Measurements from ENCODE around the gene FFAR3. TPM values are rescaled to one million over a fixed set of nuclear protein-coding genes. Genes with fewer than 3 reads are reported as not detected.

Gene FFAR3
- polyA plus RNA-seq, 1 donor (not counting 4 experiments of a cell fraction or from before 2014, with no cell fraction given), result not detected

GRCh38 chr19:35375505-35376307, 17.4 kb downstream of the FFAR3 start:
- Histone ChIP-seq H3K27ac (ENCODE audit: control insufficient read depth, insufficient read depth, low read length) (no peak overlapping the region), H3K27me3 (ENCODE audit: control insufficient read depth, extremely low read depth, insufficient read depth, low read length) (no peaks in the 10 kb centered on the region), H3K36me3 (ENCODE audit: control insufficient read depth in 2 of 2, extremely low read depth in 1 of 2, insufficient read depth in 2 of 2, low read length in 2 of 2) (no peaks in the 10 kb centered on the region), H3K9me3 (ENCODE audit: control insufficient read depth, low read depth, low read length) (no peaks in the 10 kb centered on the region), H2AFZ (ENCODE audit: control insufficient read depth, low read length) (no peak overlapping the region), H3K79me2 (ENCODE audit: control insufficient read depth, insufficient read depth, low read length) (no peaks in the 10 kb centered on the region), H3K4me3 (ENCODE audit: control insufficient read depth in 2 of 3, extremely low read depth in 1 of 3, insufficient read depth in 2 of 3, low read depth in 1 of 3, low read length in 3 of 3) (no peak overlapping the region), H3K4me2 (ENCODE audit: control insufficient read depth, extremely low read depth, insufficient read depth, low read depth, low read length) (no peak overlapping the region), H3K9me1 (ENCODE audit: control insufficient read depth, extremely low read depth, insufficient read depth, low read length) (no peaks in the 10 kb centered on the region), H4K20me1 (ENCODE audit: control insufficient read depth, extremely low read depth, insufficient read depth, low read length) (no peaks in the 10 kb centered on the region), H3K4me1 (ENCODE audit: control insufficient read depth, extremely low read depth, insufficient read depth, low read length) (no peaks in the 10 kb centered on the region), H3K9ac (ENCODE audit: control insufficient read depth, extremely low read depth, insufficient read depth, low read length) (no peak overlapping the region)
- DNase-seq (ENCODE audit: low read depth, low spot score), result no peak
- no peak for FAIRE-seq
- dilution Hi-C loops (cut with MboI; ENCODE audit: extremely low pct_ligation_motif_present, low sequenced_read_pairs), result no loop called here
- TF ChIP-seq CTCF (optimal IDR thresholded peaks at IDR 0.05 in 1 of 3, IDR thresholded peaks at IDR 0.05 in 1 of 3, conservative IDR thresholded peaks at IDR 0.05 in 1 of 3; ENCODE audit: extremely low read depth in 1 of 3, insufficient read depth in 2 of 3, low read length in 3 of 3) (no peak), EZH2 (IDR thresholded peaks at IDR 0.05; ENCODE audit: low read length) (no peak)

GRCh38 chr19:35377656-35378055, 19.4 kb downstream of the FFAR3 start:
- no peak overlapping the region for H3K4me3 ChIP-seq (ENCODE audit: control insufficient read depth in 2 of 3, extremely low read depth in 1 of 3, insufficient read depth in 2 of 3, low read depth in 1 of 3, low read length in 3 of 3)
- no peak for TF ChIP-seq EZH2 (IDR thresholded peaks at IDR 0.05; ENCODE audit: low read length)
- TF ChIP-seq CTCF (optimal IDR thresholded peaks at IDR 0.05 in 1 of 3, IDR thresholded peaks at IDR 0.05 in 1 of 3, conservative IDR thresholded peaks at IDR 0.05 in 1 of 3; ENCODE audit: extremely low read depth in 1 of 3, insufficient read depth in 2 of 3, low read length in 3 of 3), result no peak
- H3K9me3 ChIP-seq (ENCODE audit: control insufficient read depth, low read depth, low read length), result no peaks in the 10 kb centered on the region
- no peaks in the 10 kb centered on the region for H3K27me3 ChIP-seq (ENCODE audit: control insufficient read depth, extremely low read depth, insufficient read depth, low read length)
- H3K9me1 ChIP-seq (ENCODE audit: control insufficient read depth, extremely low read depth, insufficient read depth, low read length), result no peaks in the 10 kb centered on the region
- H2AFZ ChIP-seq (ENCODE audit: control insufficient read depth, low read length), result no peak overlapping the region
- no peak for FAIRE-seq
- H3K9ac ChIP-seq (ENCODE audit: control insufficient read depth, extremely low read depth, insufficient read depth, low read length), result no peak overlapping the region
- dilution Hi-C loops (cut with MboI; ENCODE audit: extremely low pct_ligation_motif_present, low sequenced_read_pairs), result no loop called here
- no peaks in the 10 kb centered on the region for H4K20me1 ChIP-seq (ENCODE audit: control insufficient read depth, extremely low read depth, insufficient read depth, low read length)
- H3K27ac ChIP-seq (ENCODE audit: control insufficient read depth, insufficient read depth, low read length), result no peak overlapping the region
- DNase-seq (ENCODE audit: low read depth, low spot score), result no peak
- no peak overlapping the region for H3K4me2 ChIP-seq (ENCODE audit: control insufficient read depth, extremely low read depth, insufficient read depth, low read depth, low read length)
- no peaks in the 10 kb centered on the region for H3K79me2 ChIP-seq (ENCODE audit: control insufficient read depth, insufficient read depth, low read length)
- H3K36me3 ChIP-seq (ENCODE audit: control insufficient read depth in 2 of 2, extremely low read depth in 1 of 2, insufficient read depth in 2 of 2, low read length in 2 of 2), result no peaks in the 10 kb centered on the region
- H3K4me1 ChIP-seq (ENCODE audit: control insufficient read depth, extremely low read depth, insufficient read depth, low read length), result no peaks in the 10 kb centered on the region
